Esophagus squamous epithelium (tissue), 4 donors: ENCODE data around the gene DPH7.

ENCODE experiments used
- CTCF ChIP-seq, 6 experiments: fragments of 450-650 bp in 4 of 6; fragments of 200-600 bp in 2 of 6; sonication (generic) in 2 of 6; IDR thresholded peaks; one replicate each; pipeline ENCODE4 v1.5.1; 2016 to 2019; ENCODE audit warnings: antibody characterized with exemption in 6 of 6, mild to moderate bottlenecking in 4 of 6, moderate library complexity in 4 of 6
- POLR2A ChIP-seq, 4 donors: fragments of 450-650 bp; IDR thresholded peaks; one replicate each; pipeline ENCODE4 v1.6.1; 2017; ENCODE audit warnings: antibody characterized with exemption in 4 of 4, mild to moderate bottlenecking in 4 of 4, moderate library complexity in 3 of 4

- no peak for TF ChIP-seq CTCF (IDR thresholded peaks at IDR 0.05)
- no peak for TF ChIP-seq POLR2A (IDR thresholded peaks at IDR 0.05)
Observed at GRCh38 chr9:137613738-137614523, 35.2 kb upstream of the DPH7 start.
